T-helper 2 cell treated with Interferon-gamma antibody and Interleukin-4, amounts not matched to agents 100 ng/mL and 5 ng/mL, for 36 hours (primary cell): ENCODE measurements around the gene WFDC10B. TPM values are rescaled to one million over a fixed set of nuclear protein-coding genes. Genes with fewer than 3 reads are reported as not detected.
"Not testable (repeated sequence)": the region's sequence is repeated elsewhere in the genome, so short reads cannot be mapped to it uniquely, and the experiment has no call there.

ENCODE experiments used
- intact Hi-C: fragments of 100-400 bp; cut with micrococcal nuclease; formaldehyde crosslinking; loops from one replicate; pipeline ENCODE4 v1.15.1; 2023
- total RNA-seq: library from RNA; stranded (reverse); gene quantifications from 2 replicates; pipeline ENCODE4 v1.2.3, GENCODE V29; 2022

Gene WFDC10B
- total RNA-seq, 1 donor from 2014 or later = not detected

DNA sequence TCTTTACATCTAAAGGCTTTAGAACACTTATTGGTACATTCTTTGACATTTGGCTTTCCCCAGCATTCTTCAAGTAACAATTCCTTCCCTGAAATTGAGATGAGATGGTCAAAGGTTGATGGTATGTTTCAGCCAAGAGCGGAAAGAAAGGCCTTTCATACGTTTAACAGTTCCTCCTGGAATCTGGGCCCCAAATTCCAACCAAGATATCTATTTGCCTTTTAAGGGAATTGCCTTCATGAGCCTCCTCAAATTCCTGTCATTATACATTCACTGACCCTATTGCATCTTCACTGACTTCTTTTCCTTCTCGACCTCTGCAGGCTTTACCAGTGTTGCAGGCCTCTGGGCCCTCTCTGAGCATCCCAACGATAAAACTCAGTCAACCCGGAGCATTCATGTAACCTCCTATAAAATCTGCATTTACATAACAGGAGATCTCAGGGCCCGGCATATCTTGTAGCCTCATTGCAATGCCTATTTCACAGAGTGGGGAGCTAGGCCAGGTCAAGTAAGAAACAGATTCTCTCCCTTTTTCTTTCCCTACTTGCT is 55.4 kb downstream of the WFDC10B start:
- intact Hi-C loops = no loop called here

DNA sequence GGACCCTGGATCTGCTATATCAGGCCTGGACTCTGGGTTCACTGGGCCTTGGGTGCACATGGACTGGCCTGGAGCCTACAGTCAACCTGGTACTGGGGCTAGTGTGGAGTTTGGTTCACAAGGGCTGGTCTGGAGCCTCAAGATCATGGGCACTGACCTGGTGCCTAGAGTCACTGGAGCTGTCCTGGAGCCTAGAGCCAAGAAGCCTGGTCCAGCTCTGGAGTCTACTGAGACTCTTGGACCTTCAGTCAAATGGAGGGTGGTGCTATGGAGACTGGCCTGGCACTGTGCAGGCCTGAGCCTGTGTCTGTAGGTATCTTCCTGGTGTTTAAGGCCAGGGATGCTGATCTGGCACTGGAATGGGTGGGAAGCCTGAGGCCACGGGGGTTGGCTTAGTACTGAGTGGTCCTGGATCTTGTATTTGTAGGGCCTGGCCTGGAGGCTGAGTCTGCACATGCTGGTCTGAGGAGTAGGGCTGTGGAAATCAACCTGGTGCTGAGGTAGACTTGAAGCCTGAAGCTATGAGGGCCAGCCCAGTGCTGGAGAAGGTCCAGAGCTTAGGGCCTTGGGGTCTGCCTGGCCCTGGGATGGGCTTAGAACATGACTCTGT is 57.3 kb downstream of the WFDC10B start:
- intact Hi-C loops = no loop called here

DNA sequence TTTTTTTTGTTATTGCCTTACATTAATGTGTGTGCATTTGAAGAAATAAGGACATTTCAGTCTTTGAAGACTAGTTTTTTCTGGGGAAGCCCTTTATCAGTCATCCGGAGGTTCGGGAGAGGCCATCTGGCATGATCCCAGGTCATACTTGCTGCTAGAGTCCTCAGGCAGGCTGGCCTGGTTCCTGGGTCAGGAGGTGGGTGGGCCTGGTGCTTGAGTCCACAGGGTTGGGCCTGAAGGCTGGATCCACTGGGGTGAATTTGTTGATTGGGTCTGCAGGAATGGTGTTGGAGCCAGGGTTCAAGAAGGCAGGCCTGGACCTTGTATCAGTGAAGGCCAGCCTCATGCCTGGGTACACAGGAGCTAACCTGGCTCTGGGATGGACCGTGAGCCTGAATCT is 57.9 kb downstream of the WFDC10B start:
- intact Hi-C loops = no loop called here

DNA sequence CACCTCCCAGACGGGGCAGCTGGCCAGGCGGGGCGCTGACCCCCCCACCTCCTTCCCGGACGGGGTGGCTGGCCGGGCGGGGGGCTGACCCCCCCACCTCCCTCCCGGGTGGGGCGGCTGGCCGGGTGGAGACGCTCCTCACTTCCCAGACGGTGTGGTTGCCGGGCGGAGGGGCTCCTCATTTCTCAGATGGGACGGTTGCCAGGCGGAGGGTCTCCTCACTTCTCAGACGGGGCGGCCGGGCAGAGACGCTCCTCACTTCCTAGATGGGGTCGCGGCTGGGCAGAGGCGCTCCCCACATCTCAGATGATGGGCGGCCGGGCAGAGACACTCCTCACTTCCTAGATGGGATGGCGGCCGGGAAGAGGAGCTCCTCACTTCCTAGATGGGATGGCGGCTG is 59.0 kb downstream of the WFDC10B start:
- intact Hi-C loops = not testable (repeated sequence)

DNA sequence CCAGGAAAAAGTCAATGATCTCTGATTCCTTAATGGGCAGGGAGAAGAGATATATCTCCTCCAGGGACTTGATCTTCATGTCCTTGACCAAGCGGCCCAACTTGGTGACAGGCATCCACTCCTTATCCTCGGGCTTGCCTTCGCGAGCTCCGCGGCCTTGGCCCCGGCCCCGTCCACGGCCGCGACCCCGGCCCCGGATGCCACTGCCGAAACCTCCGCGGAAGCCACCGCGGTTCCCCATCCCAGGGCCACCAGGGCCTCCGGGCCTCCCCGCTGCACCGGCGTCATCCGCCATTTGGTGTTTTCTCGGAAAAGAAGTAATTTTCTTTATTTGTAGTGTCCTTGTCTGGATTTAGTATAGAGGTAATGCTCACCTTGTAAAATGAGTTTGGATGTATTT is 63.7 kb downstream of the WFDC10B start:
- intact Hi-C loops = not testable (repeated sequence)

DNA sequence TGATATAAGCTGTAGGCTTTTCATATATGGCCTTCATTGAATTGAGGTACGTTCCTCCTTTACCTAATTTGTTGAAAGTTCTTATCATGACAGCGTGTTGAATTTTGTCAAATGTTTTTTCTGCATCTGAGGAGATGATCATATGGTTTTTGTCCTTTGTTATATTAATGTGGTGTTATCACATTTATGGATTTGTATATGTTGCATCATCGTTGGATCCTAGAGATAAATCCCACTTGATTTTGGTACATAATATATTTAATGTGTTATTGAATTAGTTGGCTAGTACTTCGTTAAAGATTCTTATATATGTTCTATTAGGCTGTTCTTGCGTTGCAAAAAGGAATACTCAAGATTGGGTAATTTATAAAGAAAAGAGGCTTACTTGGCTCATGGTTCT is 65.1 kb downstream of the WFDC10B start:
- intact Hi-C loops = no loop called here

DNA sequence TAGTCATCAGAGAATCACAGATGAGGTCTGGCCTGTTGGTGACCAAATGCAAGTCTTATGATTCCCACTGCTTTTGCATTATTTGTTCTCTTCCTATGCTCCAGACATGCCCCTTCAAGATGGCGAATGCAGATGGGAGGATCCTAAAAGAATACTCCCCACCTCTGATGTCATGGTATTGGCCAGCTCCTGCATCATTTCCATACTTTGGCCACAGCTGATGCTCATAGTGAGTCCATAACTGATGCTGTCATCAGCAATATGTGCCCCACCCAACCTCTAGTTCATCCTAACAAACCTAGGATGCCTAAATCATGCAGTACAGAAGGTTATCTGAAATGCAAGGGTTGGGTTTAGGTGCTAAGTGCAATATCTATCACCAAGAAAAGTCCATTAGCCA is 68.3 kb downstream of the WFDC10B start:
- intact Hi-C loops = no loop called here

Other genes with a start within 250 kb of the WFDC10B start
- gene WFDC2, start 235.3 kb downstream of the WFDC10B start, total RNA-seq = 0.52 TPM in 1 of 2 replicates, not detected in the other
- not detected in 2 replicates for gene SPINT3, start 189.4 kb downstream of the WFDC10B start, total RNA-seq
- not detected in 2 replicates for gene WFDC6, start 165.5 kb downstream of the WFDC10B start, total RNA-seq
- gene EPPIN, start 157.6 kb downstream of the WFDC10B start, total RNA-seq = not detected in 2 replicates
- gene WFDC8, start 125.7 kb downstream of the WFDC10B start, total RNA-seq = not detected in 2 replicates
- not detected in 2 replicates for gene WFDC10A, start 75.3 kb downstream of the WFDC10B start, total RNA-seq
- gene WFDC9, start 73.7 kb downstream of the WFDC10B start, total RNA-seq = not detected in 2 replicates
- gene WFDC11, start 34.8 kb downstream of the WFDC10B start, total RNA-seq = not detected in 2 replicates
- gene WFDC13, start 3.0 kb downstream of the WFDC10B start, total RNA-seq = not detected in 2 replicates
- gene SPINT4, start 17.3 kb upstream of the WFDC10B start, total RNA-seq = not detected in 2 replicates
- not detected in 2 replicates for gene WFDC3, start 86.9 kb upstream of the WFDC10B start, total RNA-seq
- 30.3 and 31.8 TPM in 2 replicates for gene DNTTIP1, start 86.9 kb upstream of the WFDC10B start, total RNA-seq
- gene UBE2C, start 107.6 kb upstream of the WFDC10B start, total RNA-seq = 181 and 183 TPM in 2 replicates
- gene TNNC2, start 122.3 kb upstream of the WFDC10B start, total RNA-seq = 0.36 TPM in 1 of 2 replicates, not detected in the other
- gene SNX21, start 128.8 kb upstream of the WFDC10B start, total RNA-seq = 1.7 and 1.8 TPM in 2 replicates
- 36.6 and 37.1 TPM in 2 replicates for gene ACOT8, start 152.4 kb upstream of the WFDC10B start, total RNA-seq
- 6.4 and 7.1 TPM in 2 replicates for gene ZSWIM3, start 152.6 kb upstream of the WFDC10B start, total RNA-seq
- 9.8 and 10.7 TPM in 2 replicates for gene ZSWIM1, start 176.2 kb upstream of the WFDC10B start, total RNA-seq
- gene SPATA25, start 182.6 kb upstream of the WFDC10B start, total RNA-seq = 0.52 and 1.0 TPM in 2 replicates
- 1.4 and 2.1 TPM in 2 replicates for gene NEURL2, start 186.2 kb upstream of the WFDC10B start, total RNA-seq
- 55.1 and 60.4 TPM in 2 replicates for gene CTSA, start 186.3 kb upstream of the WFDC10B start, total RNA-seq
- 1.5 and 1.8 TPM in 2 replicates for gene PLTP, start 207.1 kb upstream of the WFDC10B start, total RNA-seq
- 37.1 and 38.3 TPM in 2 replicates for gene PCIF1, start 229.7 kb upstream of the WFDC10B start, total RNA-seq